Endothelial cell of umbilical vein (primary cell): ENCODE results near the gene CRISPLD2. TPM values are rescaled to one million over a fixed set of nuclear protein-coding genes. Genes with fewer than 3 reads are reported as not detected.

Experiments
- BruUV-seq: library from RNA; stranded (reverse); fragments of 400-500 nt; replicated peaks from 2 replicates; lab custom pipeline; 2021; lab: Mats Ljungman, UMichigan
- CTCF ChIA-PET: fragments of 300-600, 350-600 bp; sonication (Branson Sonifier 250); formaldehyde crosslinking; loops from one replicate; lab custom pipeline; 2021; ENCODE audit warnings: antibody characterized with exemption, inconsistent platforms; lab: Charles Lee
- POLR2A ChIA-PET: fragments of 300-600, 350-600 bp; sonication (Branson Sonifier 250); formaldehyde crosslinking; loops from one replicate; lab custom pipeline; 2021; ENCODE audit warnings: antibody characterized with exemption, inconsistent platforms; lab: Charles Lee
- DNase-seq: peaks from one replicate; pipeline ENCODE4 v3.0.0-alpha.2; 2011; ENCODE audit warnings: low read depth, low spot score
- FAIRE-seq: peaks from 2 replicates; lab custom pipeline; 2011; peaks lifted over from hg19 to GRCh38; lab: Jason Lieb, UNC
- H2AFZ ChIP-seq: 2 replicates; pipeline ENCODE4 v1.6.0; 2012; ENCODE audit warnings: low read depth, low read length, control low read depth, inconsistent platforms
- H3K27ac ChIP-seq: 2 replicates; pipeline ENCODE4 v1.5.1; 2011; ENCODE audit warnings: low read depth, mild to moderate bottlenecking, control low read depth, low read length, moderate library complexity; ENCODE audit not compliant: insufficient read depth
- H3K27me3 ChIP-seq, 2 experiments: 2 replicates each; pipeline versions ENCODE4 v1.6.0 to v1.6.1; 2011; ENCODE audit warnings: low read length in 2 of 2, mixed read lengths in 1 of 2; ENCODE audit not compliant: control insufficient read depth in 2 of 2, insufficient read depth in 2 of 2
- H3K36me3 ChIP-seq, 2 experiments: 2 replicates in 1 of 2; 3 replicates in 1 of 2; pipeline ENCODE4 v1.5.1; 2011; ENCODE audit warnings: low read length in 2 of 2, mild to moderate bottlenecking in 1 of 2, moderate library complexity in 1 of 2; ENCODE audit not compliant: control insufficient read depth in 2 of 2, insufficient read depth in 2 of 2; ENCODE audit errors: extremely low read depth in 1 of 2
- H3K4me1 ChIP-seq: 3 replicates; pipeline ENCODE4 v1.5.1; 2011; ENCODE audit warnings: mild to moderate bottlenecking, low read length; ENCODE audit not compliant: control insufficient read depth, insufficient read depth; ENCODE audit errors: extremely low read depth
- H3K4me2 ChIP-seq: 2 replicates; pipeline ENCODE4 v1.6.1; 2011; ENCODE audit warnings: low read length, control low read depth, mixed read lengths; ENCODE audit not compliant: insufficient read depth
- H3K4me3 ChIP-seq, 3 experiments: fragments of 200-600 bp in 1 of 3; sonication (generic), shearing (Covaris generic) in 1 of 3; replicated peaks in 1 of 3; 2 replicates each; pipeline ENCODE4 v1.5.1; 2011 to 2016; ENCODE audit warnings: control low read depth in 3 of 3, low read length in 3 of 3, mild to moderate bottlenecking in 2 of 3, inconsistent platforms in 1 of 3, low read depth in 1 of 3, moderate library complexity in 1 of 3; ENCODE audit not compliant: insufficient read depth in 1 of 3
- H3K79me2 ChIP-seq: 2 replicates; pipeline ENCODE4 v1.6.0; 2012; ENCODE audit warnings: low read length, inconsistent platforms; ENCODE audit not compliant: control insufficient read depth, insufficient read depth
- H3K9ac ChIP-seq: replicated peaks from 2 replicates; pipeline ENCODE3; 2011; ENCODE audit warnings: low read length, control low read depth; ENCODE audit not compliant: insufficient read depth; ENCODE audit errors: extremely low read depth
- H3K9me1 ChIP-seq: replicated peaks from 3 replicates; pipeline ENCODE4 v1.6.0; 2011; ENCODE audit warnings: mild to moderate bottlenecking, low read length; ENCODE audit not compliant: control insufficient read depth, insufficient read depth; ENCODE audit errors: extremely low read depth
- H3K9me3 ChIP-seq: replicated peaks from 2 replicates; pipeline ENCODE4 v1.5.1; 2012; ENCODE audit warnings: low read length, inconsistent platforms; ENCODE audit not compliant: control insufficient read depth, insufficient read depth
- H4K20me1 ChIP-seq: replicated peaks from 2 replicates; pipeline ENCODE3; 2011; ENCODE audit warnings: mild to moderate bottlenecking, low read length; ENCODE audit not compliant: control insufficient read depth, insufficient read depth; ENCODE audit errors: extremely low read depth
- CTCF ChIP-seq, 2 donors: IDR thresholded peaks; 1 replicate in 1 of 2; 2 replicates in 1 of 2; pipeline ENCODE4 v1.5.1; 2011; ENCODE audit warnings: low read length in 2 of 2, mild to moderate bottlenecking in 2 of 2, moderate library complexity in 2 of 2, control low read depth in 1 of 2, inconsistent platforms in 1 of 2, low read depth in 1 of 2; ENCODE audit not compliant: insufficient read depth in 1 of 2; ENCODE audit errors: extremely low read depth in 1 of 2
- FOS ChIP-seq: IDR thresholded peaks from 2 replicates; pipeline ENCODE4 v1.6.1; 2011; ENCODE audit warnings: mild to moderate bottlenecking, low read length, moderate library complexity, borderline replicate concordance; ENCODE audit not compliant: insufficient read depth
- GATA2 ChIP-seq: IDR thresholded peaks from 2 replicates; pipeline ENCODE4 v1.7.0; 2011; ENCODE audit warnings: low read depth, mild to moderate bottlenecking, moderate library complexity, mixed read lengths, low read length; ENCODE audit not compliant: insufficient read length, insufficient read depth
- JUN ChIP-seq: IDR thresholded peaks from 2 replicates; pipeline ENCODE4 v1.6.1; 2011; ENCODE audit warnings: borderline replicate concordance, low read depth; ENCODE audit not compliant: insufficient read length, insufficient read depth
- MAX ChIP-seq: IDR thresholded peaks from 2 replicates; pipeline ENCODE4 v1.6.1; 2011; ENCODE audit not compliant: insufficient read depth, insufficient read length
- MYC ChIP-seq: IDR thresholded peaks from one replicate; pipeline ENCODE4 v1.6.1; 2011; ENCODE audit warnings: mild to moderate bottlenecking, low read depth, low read length
- POLR2AphosphoS5 ChIP-seq: IDR thresholded peaks from 2 replicates; pipeline ENCODE4 v1.6.1; 2012; ENCODE audit warnings: low read depth, mild to moderate bottlenecking, control low read depth, low read length, moderate library complexity; ENCODE audit not compliant: insufficient read depth
- dilution Hi-C: fragments of 300-500 bp; cut with MboI; formaldehyde crosslinking; loops from one replicate; pipeline ENCODE4 v1.15.0; 2019; ENCODE audit warnings: low sequenced_read_pairs; ENCODE audit not compliant: extremely low pct_ligation_motif_present
- intact Hi-C: fragments of 100-400 bp; cut with micrococcal nuclease; formaldehyde crosslinking; loops from one replicate; pipeline ENCODE4 v1.10.0; 2022
- polyA plus RNA-seq, 4 experiments: library from polyadenylated mRNA; depleted of rRNA in 3 of 4; stranded (reverse) in 3 of 4; unstranded in 1 of 4; fragments of >200 nt; gene quantifications; 2 replicates each; pipeline versions ENCODE4 v1.2.1 to v1.2.3, GENCODE V29; 2011 to 2012; ENCODE audit warnings: missing spikeins in 1 of 4
- total RNA-seq: library from RNA; stranded (reverse); gene quantifications from 2 replicates; pipeline ENCODE4 v1.2.3, GENCODE V29; 2021

The CRISPLD2 gene
- total and polyA plus RNA-seq, 2 donors (not counting 3 experiments of a cell fraction or from before 2014, with no cell fraction given): 0.14 to 0.73 TPM

- Histone ChIP-seq H3K79me2 (no peaks in the 10 kb centered on the region), H3K36me3 (no peaks in the 10 kb centered on the region), H4K20me1 (no peaks in the 10 kb centered on the region), H3K9ac (no peak overlapping the region), H3K4me3 (no peak overlapping the region), H3K27ac (no peak overlapping the region), H3K4me1 (no peaks in the 10 kb centered on the region), H2AFZ (no peak overlapping the region), H3K9me3 (no peaks in the 10 kb centered on the region), H3K4me2 (no peak overlapping the region), H3K27me3 (peaks cover 0 to 2% of the 10 kb centered on the region in 2 experiments), H3K9me1 (no peaks in the 10 kb centered on the region)
- intact Hi-C loops (loop anchor here (10.0 kb wide), 1 partner anchor 442 kb away; no protein-coding TSS in a partner anchor), dilution Hi-C loops (loop anchor here (25.0 kb wide), 1 partner anchor 195 kb away; no protein-coding TSS in a partner anchor)
- DNase-seq: no peak
- CTCF ChIA-PET: interaction anchor here (0.7 to 2.0 kb wide), 3 partner anchors 14 to 335 kb away, joined by 3 to 7 read pairs (median 6); no protein-coding TSS in a partner anchor
- FAIRE-seq: no peak
- POLR2A ChIA-PET: no interaction called here
- TF ChIP-seq GATA2 (no peak), FOS (no peak), JUN (no peak)
- no TSS peak for BruUV-seq
Measured at GRCh38 chr16:84957192-84957591, 137.4 kb downstream of the CRISPLD2 start.

- CTCF ChIA-PET: interaction anchor here (0.7 to 2.0 kb wide), 3 partner anchors 13 to 336 kb away, joined by 3 to 7 read pairs (median 6); no protein-coding TSS in a partner anchor
- H3K79me2 ChIP-seq: no peaks in the 10 kb centered on the region
Measured at GRCh38 chr16:84957792-84958191, 138.0 kb downstream of the CRISPLD2 start.

More at GRCh38 chr16:84957792-84958191, 138.0 kb downstream of the CRISPLD2 start:
- H4K20me1 ChIP-seq: no peaks in the 10 kb centered on the region
- no TSS peak for BruUV-seq
- H3K4me3 ChIP-seq: no peak overlapping the region
- no peak overlapping the region for H3K9ac ChIP-seq
- DNase-seq (no peak), FAIRE-seq (no peak)
- no peak for TF ChIP-seq MAX
- no peak for TF ChIP-seq GATA2
- TF ChIP-seq MYC: no peak
- no peak for TF ChIP-seq POLR2AphosphoS5
- TF ChIP-seq CTCF (IDR thresholded peaks at IDR 0.05; ENCODE audit: extremely low read depth in 1 of 2, insufficient read depth in 1 of 2, low read depth in 1 of 2, low read length in 2 of 2): no peak
- H3K27ac ChIP-seq: no peak overlapping the region
- POLR2A ChIA-PET: no interaction called here
- no peaks in the 10 kb centered on the region for H3K36me3 ChIP-seq
- no peak overlapping the region for H3K4me2 ChIP-seq
- dilution Hi-C loops (loop anchor here (25.0 kb wide), 1 partner anchor 195 kb away; no protein-coding TSS in a partner anchor), intact Hi-C loops (loop anchor here (10.0 kb wide), 1 partner anchor 443 kb away; no protein-coding TSS in a partner anchor)
- H3K4me1 ChIP-seq: no peaks in the 10 kb centered on the region
- H3K9me1 ChIP-seq: no peaks in the 10 kb centered on the region
- H3K27me3 ChIP-seq: peaks cover 0 to 2% of the 10 kb centered on the region in 2 experiments
- no peak overlapping the region for H2AFZ ChIP-seq
- no peaks in the 10 kb centered on the region for H3K9me3 ChIP-seq
